T-helper 17 cell (primary cell): Measurements from ENCODE around the gene MTMR4. TPM values are rescaled to one million over a fixed set of nuclear protein-coding genes. Genes with fewer than 3 reads are reported as not detected.

Experiments
- ATAC-seq: fragments of 150-1000 bp; cut with Tn5 transposase; 2 replicates; pipeline ENCODE4 v1.10.0; 2021; ENCODE audit warnings: mild to moderate bottlenecking, moderate library complexity
- DNase-seq, 3 donors: peaks; one replicate each; pipeline versions ENCODE4 v3.0.0 to v3.0.0-alpha.2; 2020 to 2021
- H3K9me3 ChIP-seq: one replicate; pipeline ENCODE4 v1.7.0; 2013; ENCODE audit warnings: low read length, mild to moderate bottlenecking; ENCODE audit not compliant: control insufficient read depth, poor library complexity, severe bottlenecking
- H3K27ac Mint-ChIP-seq: one replicate; pipeline ENCODE4 v1.8.0; 2022; ENCODE audit warnings: mild to moderate bottlenecking, moderate library complexity, mixed read lengths
- H3K27me3 Mint-ChIP-seq: one replicate; pipeline ENCODE4 v1.8.0; 2022; ENCODE audit warnings: mixed read lengths
- H3K36me3 Mint-ChIP-seq: one replicate; pipeline ENCODE4 v1.8.0; 2022; ENCODE audit warnings: low read depth, mixed read lengths
- H3K4me1 Mint-ChIP-seq: one replicate; pipeline ENCODE4 v1.8.0; 2022; ENCODE audit warnings: mild to moderate bottlenecking, mixed read lengths
- H3K4me3 Mint-ChIP-seq: one replicate; pipeline ENCODE4 v1.8.0; 2022; ENCODE audit warnings: mild to moderate bottlenecking, moderate library complexity, mixed read lengths
- total RNA-seq, 4 donors: library from RNA in 2 of 4; stranded (reverse) in 2 of 4; gene quantifications; one replicate each; pipeline ENCODE4 v1.2.3 and lab custom pipeline; 2022 to 2026

Gene MTMR4
- total RNA-seq, 2 donors from 2014 or later = 36.6 to 41.3 TPM

- Mint-ChIP-seq H3K27me3 (peaks cover 49% of the 10 kb centered on the region), H3K4me3 (no peak overlapping the region)
- no peak for DNase-seq
Observed at GRCh38 chr17:58533616-58534188, 19.3 kb upstream of the MTMR4 start.

DNA sequence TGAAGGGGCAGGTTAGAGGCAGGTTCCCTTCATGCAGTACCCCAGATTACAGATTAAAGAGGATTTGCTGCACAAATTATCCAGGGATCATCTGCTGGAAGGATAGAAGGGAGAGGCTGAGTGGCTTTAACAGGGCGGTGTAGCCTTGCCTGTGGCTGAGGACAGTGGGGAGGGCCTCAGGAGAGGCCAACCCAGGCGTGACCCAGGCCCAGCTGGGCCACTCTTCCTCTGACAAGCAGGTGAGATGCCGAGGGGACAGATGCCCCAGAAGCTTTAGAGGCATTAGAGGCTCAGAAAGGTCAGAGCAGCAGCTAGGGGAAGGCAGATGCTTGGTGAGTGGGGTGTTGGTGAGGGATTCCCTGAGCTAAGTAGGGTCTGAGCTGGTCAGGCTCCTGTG, 18.1 kb upstream of the MTMR4 start:
- no peak for DNase-seq

More at GRCh38 chr17:58533616-58534188, 19.3 kb upstream of the MTMR4 start:
- no peak for ATAC-seq
- no peaks in the 10 kb centered on the region for H3K9me3 ChIP-seq
- no peak overlapping the region for H3K27ac Mint-ChIP-seq
- peaks cover 3% of the 10 kb centered on the region for H3K36me3 Mint-ChIP-seq
- H3K4me1 Mint-ChIP-seq = peaks cover 7% of the 10 kb centered on the region

DNA sequence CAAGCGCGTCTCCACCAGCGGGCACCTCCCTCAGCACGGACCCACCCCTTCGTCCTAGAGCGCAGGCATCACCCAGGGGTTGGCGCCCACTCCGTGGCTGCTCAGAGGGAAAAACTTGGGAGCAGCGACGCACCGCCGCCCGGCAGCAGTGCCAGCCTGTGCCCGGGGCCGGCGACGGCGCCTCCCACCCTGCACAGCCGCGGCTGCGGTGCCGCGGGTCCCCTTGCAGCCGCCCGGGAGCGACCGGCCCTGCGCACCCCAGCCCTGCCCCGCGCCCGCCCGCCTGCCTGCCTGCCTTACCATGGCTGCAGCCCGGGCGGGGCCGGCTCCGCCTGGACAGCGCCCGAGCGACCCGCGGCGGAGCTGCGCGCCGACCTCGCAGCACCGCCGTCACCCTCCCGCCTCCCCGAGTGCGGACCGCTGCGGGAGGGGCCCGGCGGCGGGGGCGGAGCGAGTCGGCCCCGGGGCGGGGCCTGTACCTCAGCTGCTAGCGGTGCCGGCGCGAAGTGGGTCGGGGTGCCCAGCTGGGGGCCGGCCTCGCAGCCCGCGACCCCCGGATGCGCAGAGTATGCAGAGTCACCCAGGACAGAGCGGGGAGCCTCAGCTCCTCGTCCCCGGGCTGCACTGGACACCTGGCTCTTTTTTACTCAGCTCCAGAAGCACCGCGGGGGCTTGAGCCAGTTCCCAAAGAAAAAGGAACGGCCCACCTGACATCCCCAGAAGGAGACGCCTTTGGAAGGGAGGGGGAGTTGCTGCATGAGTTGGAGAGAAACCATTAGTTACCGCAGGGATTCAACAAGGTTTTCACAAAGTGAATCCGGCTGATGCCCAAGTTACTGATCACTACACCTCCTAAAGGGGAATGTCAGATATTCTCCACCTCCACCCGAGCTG, 17.5 kb upstream of the MTMR4 start:
- H3K4me3 Mint-ChIP-seq = peak overlapping the region; percentile 73
- H3K36me3 Mint-ChIP-seq = peaks cover 3% of the 10 kb centered on the region
- H3K27me3 Mint-ChIP-seq = peaks cover 48% of the 10 kb centered on the region
- ATAC-seq (peak; percentile 97), DNase-seq (peak; percentile 60 to 65 (median 63))
- H3K4me1 Mint-ChIP-seq = peaks cover 11% of the 10 kb centered on the region
- no peaks in the 10 kb centered on the region for H3K9me3 ChIP-seq
- H3K27ac Mint-ChIP-seq = no peak overlapping the region

More for the DNA sequence above, 18.1 kb upstream of the MTMR4 start:
- H3K27me3 Mint-ChIP-seq = peaks cover 48% of the 10 kb centered on the region
- ATAC-seq = no peak
- no peak overlapping the region for H3K27ac Mint-ChIP-seq
- H3K9me3 ChIP-seq = no peaks in the 10 kb centered on the region
- H3K36me3 Mint-ChIP-seq = peaks cover 3% of the 10 kb centered on the region
- H3K4me1 Mint-ChIP-seq = peaks cover 7% of the 10 kb centered on the region
- H3K4me3 Mint-ChIP-seq = peak overlapping the region; percentile 28

DNA sequence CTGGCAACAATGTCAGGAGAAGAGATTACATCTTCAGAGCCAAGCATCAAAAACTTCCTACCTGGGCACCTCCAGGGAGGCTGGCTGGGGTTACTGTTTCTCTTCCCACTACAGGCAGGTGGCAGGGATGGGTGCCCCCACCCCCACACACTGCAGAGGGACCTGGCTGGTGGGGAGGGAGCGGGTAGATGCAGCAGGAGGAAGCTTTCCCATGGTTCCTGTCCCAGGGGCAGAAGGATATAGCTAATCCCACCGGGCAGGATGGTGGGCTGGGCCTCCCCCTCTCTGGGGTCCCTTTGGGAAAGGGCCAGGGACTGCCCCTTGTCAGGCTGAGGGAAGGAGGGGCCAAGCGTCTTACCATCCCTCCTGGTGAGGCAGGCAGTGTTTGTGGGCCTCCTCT, 16.7 kb upstream of the MTMR4 start:
- H3K27me3 Mint-ChIP-seq = peaks cover 41% of the 10 kb centered on the region
- H3K4me1 Mint-ChIP-seq = peaks cover 14% of the 10 kb centered on the region
- no peak for DNase-seq
- ATAC-seq = no peak
- H3K27ac Mint-ChIP-seq = no peak overlapping the region
- peak overlapping the region; percentile 73 for H3K4me3 Mint-ChIP-seq
- peaks cover 3% of the 10 kb centered on the region for H3K36me3 Mint-ChIP-seq
- no peaks in the 10 kb centered on the region for H3K9me3 ChIP-seq

- H3K9me3 ChIP-seq = no peaks in the 10 kb centered on the region
- no peak for ATAC-seq
- peaks cover 36% of the 10 kb centered on the region for H3K27me3 Mint-ChIP-seq
- peaks cover 3% of the 10 kb centered on the region for H3K36me3 Mint-ChIP-seq
- no peak for DNase-seq
- peaks cover 14% of the 10 kb centered on the region for H3K4me1 Mint-ChIP-seq
- H3K4me3 Mint-ChIP-seq = peak overlapping the region; percentile 73
- H3K27ac Mint-ChIP-seq = no peak overlapping the region
Observed at GRCh38 chr17:58530655-58531054, 16.2 kb upstream of the MTMR4 start.

- H3K9me3 ChIP-seq = no peaks in the 10 kb centered on the region
- H3K4me1 Mint-ChIP-seq = peaks cover 12% of the 10 kb centered on the region
- no peak overlapping the region for H3K4me3 Mint-ChIP-seq
- H3K27me3 Mint-ChIP-seq = peaks cover 23% of the 10 kb centered on the region
- H3K27ac Mint-ChIP-seq = no peak overlapping the region
- DNase-seq (no peak), ATAC-seq (no peak)
- peaks cover 3% of the 10 kb centered on the region for H3K36me3 Mint-ChIP-seq
Observed at GRCh38 chr17:58529275-58529674, 14.8 kb upstream of the MTMR4 start.

- DNase-seq (no peak), ATAC-seq (no peak)
- no peak overlapping the region for H3K4me3 Mint-ChIP-seq
- H3K27me3 Mint-ChIP-seq = peaks cover 19% of the 10 kb centered on the region
- H3K27ac Mint-ChIP-seq = no peak overlapping the region
- H3K36me3 Mint-ChIP-seq = peaks cover 3% of the 10 kb centered on the region
- peaks cover 11% of the 10 kb centered on the region for H3K4me1 Mint-ChIP-seq
- H3K9me3 ChIP-seq = no peaks in the 10 kb centered on the region
Observed at GRCh38 chr17:58528443-58528842, 14.0 kb upstream of the MTMR4 start.

DNA sequence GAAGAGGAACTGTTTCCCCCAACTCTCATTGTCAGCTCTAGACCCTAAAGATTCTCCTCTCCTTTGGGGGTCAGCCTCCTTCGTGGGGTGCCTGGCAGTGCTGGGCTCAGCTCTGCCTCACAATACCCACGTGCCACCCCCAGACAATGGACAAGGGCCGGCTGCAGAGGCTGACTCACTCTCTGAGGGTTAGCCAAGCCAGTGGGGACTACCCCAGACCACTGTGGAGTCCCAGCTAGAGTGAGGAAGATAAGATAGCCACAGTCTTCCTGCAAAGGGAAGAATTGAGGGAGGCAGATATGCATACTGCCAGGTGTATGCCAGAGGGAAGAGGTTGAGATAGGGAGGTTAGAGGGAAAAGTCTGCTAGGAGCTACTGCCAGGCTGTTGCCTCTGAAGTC, 13.5 kb upstream of the MTMR4 start:
- H3K9me3 ChIP-seq = no peaks in the 10 kb centered on the region
- Mint-ChIP-seq H3K27me3 (peaks cover 14% of the 10 kb centered on the region), H3K4me3 (no peak overlapping the region), H3K27ac (no peak overlapping the region), H3K4me1 (peaks cover 7% of the 10 kb centered on the region), H3K36me3 (no peaks in the 10 kb centered on the region)
- DNase-seq (no peak), ATAC-seq (no peak)

DNA sequence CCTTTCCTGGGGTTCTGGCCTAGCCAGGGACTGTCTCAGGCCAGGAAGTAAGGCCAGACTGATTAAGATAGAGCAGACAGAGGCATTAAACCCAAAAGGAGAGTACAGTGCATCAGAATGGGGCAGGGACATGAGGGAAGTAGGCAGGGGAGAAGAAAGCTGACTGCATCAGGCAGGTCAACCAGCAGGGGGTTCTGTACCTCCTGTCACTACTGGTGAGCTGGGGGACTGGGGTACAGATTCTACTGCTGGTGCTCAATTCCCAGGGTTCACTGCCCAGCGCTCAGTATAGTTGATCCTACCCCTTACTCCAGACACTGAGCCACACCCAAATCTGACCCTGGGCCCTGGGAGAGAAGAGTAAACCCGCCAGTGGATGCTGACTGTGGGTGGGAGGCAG, 12.9 kb upstream of the MTMR4 start:
- Mint-ChIP-seq H3K27me3 (peaks cover 7% of the 10 kb centered on the region), H3K4me1 (peaks cover 7% of the 10 kb centered on the region)

GRCh38 chr17:58525239-58525638, 10.8 kb upstream of the MTMR4 start:
- H3K4me3 Mint-ChIP-seq = no peak overlapping the region
- ATAC-seq = no peak
- peaks cover 7% of the 10 kb centered on the region for H3K27me3 Mint-ChIP-seq
- no peaks in the 10 kb centered on the region for H3K36me3 Mint-ChIP-seq
- no peaks in the 10 kb centered on the region for H3K9me3 ChIP-seq
- peaks cover 7% of the 10 kb centered on the region for H3K4me1 Mint-ChIP-seq
- no peak overlapping the region for H3K27ac Mint-ChIP-seq
- DNase-seq = no peak

More for the DNA sequence above, 12.9 kb upstream of the MTMR4 start:
- H3K9me3 ChIP-seq = no peaks in the 10 kb centered on the region
- DNase-seq (no peak), ATAC-seq (no peak)
- Mint-ChIP-seq H3K4me3 (no peak overlapping the region), H3K36me3 (no peaks in the 10 kb centered on the region), H3K27ac (peak overlapping the region; percentile 45)

DNA sequence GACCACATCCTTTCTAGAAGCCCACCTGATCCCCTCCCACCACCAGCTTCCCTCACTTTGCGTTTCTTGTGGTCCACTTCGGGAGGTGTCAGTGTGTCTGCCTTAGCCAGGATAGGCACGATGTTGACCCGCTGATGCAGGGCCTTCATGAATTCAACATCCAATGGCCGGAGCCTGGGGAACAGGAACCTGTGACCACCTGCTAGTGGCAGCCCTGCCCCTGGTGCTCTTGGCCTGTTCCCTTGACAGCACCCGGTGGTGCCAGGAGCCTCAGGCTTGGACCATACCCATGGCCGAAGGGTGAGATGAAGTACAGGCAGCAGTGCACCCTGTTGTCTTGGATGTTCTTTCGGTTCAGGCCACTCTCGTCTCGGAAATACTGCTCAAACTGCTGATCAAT, 7.2 kb upstream of the MTMR4 start:
- ATAC-seq (no peak), DNase-seq (no peak)
- H3K27ac Mint-ChIP-seq = no peak overlapping the region
- no peaks in the 10 kb centered on the region for H3K27me3 Mint-ChIP-seq
- no peaks in the 10 kb centered on the region for H3K36me3 Mint-ChIP-seq
- no peak overlapping the region for H3K4me3 Mint-ChIP-seq
- peaks cover 12% of the 10 kb centered on the region for H3K4me1 Mint-ChIP-seq
- no peaks in the 10 kb centered on the region for H3K9me3 ChIP-seq

DNA sequence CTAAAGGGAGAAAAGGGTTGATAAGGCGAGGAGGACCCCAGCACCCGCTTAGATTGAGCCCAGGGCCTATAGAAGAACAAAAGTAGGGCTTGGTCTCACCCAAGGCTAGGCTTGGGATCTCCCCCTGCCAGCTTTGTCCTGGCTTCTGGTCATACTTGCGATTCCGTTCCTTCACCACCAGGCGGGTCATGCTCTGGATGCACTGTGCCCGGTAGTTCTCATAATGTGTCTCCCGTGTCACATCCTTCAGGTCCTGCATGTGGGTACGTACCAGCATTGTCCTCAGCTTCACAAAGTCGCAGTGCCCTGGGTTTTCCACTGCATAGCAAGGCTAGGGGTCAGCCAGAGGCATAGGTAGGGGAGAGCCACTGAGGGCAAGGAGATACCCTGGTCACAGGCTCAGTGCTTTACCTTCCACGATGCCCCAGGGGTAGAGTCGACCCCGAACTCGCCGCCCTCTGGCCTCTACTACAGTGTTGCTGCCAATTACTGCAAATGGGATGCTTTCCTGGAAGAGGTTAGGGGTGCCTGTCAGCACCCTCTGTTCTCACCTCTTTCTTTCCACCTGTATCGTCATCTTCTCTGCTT, 6.5 kb upstream of the MTMR4 start:
- ATAC-seq (no peak), DNase-seq (no peak)
- H3K27ac Mint-ChIP-seq = no peak overlapping the region
- H3K27me3 Mint-ChIP-seq = no peaks in the 10 kb centered on the region
- H3K4me3 Mint-ChIP-seq = no peak overlapping the region
- no peaks in the 10 kb centered on the region for H3K9me3 ChIP-seq
- H3K4me1 Mint-ChIP-seq = peaks cover 18% of the 10 kb centered on the region
- no peaks in the 10 kb centered on the region for H3K36me3 Mint-ChIP-seq

- Mint-ChIP-seq H3K4me3 (peak overlapping the region; percentile 95), H3K27me3 (no peaks in the 10 kb centered on the region), H3K36me3 (no peaks in the 10 kb centered on the region), H3K27ac (peak overlapping the region; percentile 92), H3K4me1 (peaks cover 37% of the 10 kb centered on the region)
- ATAC-seq (peak; percentile 84), DNase-seq (peak; percentile 96 to 99 (median 97))
- H3K9me3 ChIP-seq = no peaks in the 10 kb centered on the region
Observed at GRCh38 chr17:58517928-58518609, 3.6 kb upstream of the MTMR4 start.
